ENCODE data around the gene PLXNA4.
"Not testable (repeated sequence)": the region's sequence is repeated elsewhere in the genome, so short reads cannot be mapped to it uniquely, and the experiment has no call there.

Gene PLXNA4

DNA sequence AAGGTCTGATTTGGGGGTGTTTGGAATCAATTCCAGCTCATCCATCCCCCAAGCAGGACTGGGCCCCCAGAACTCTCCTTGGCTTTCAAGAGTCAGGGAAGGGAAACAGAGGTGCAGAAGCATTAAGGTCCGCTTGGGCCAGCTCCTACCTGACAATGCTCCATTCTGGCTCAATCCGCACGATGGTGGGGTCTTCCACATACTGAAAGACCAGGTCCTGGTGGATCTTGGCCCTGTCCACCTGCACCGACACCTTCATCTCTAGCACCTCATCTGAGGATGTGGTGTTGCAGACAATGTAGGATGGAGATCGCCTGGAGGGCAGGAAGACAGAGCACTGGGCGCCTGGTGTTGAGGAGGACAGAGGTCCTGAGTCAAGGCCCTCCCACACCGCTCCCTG, 391.1 kb downstream of the PLXNA4 start:
- no peak for DNase-seq

DNA sequence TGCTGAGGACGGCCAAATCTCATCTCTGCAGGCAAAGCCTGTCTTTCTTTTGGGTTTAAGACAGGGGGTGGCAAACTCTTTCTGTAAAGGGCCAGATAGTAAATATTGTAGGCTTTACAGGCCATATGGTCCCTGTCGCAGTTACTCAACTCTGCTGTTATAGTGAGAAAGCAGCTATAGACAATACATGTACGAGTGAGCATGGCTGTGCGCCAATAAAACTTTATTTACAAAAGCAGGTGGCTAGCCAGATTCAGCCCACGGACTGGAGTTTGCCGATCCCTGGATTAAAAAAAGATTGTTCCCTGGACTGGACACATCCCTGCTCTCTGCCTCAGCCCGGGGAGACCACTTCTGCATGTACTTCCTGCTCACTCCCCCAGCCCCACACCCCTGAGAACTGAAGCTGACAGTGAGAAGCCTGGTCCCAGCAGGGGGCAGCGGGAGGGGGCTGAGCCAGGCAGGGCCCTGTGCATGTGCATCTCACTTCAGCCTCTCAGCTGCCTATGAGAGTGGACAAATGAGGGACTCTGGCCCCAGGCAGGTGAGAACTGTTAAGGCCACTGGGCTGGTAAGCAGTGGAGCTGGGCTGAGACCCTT, 392.4 kb downstream of the PLXNA4 start:
- DNase-seq: peak; percentile 4

DNA sequence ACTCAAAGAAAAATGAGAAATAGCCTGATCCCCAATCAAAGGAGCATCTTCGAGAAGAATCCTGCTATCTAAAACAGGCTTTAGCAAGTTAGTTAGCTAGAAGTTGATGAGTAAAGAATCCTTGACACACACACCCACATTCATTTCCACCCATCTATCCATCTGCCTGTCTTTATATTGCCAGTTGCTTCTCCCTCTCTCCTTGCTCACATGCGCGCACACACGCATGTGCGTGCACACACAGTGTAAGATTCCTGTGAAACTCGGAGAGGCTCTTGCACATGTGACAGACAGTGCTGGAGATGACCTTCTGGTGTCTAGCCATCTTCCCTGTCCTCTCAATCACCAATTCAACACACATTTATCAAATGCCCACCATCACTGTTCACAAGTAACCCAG, 393.3 kb downstream of the PLXNA4 start:
- no peak for DNase-seq

DNA sequence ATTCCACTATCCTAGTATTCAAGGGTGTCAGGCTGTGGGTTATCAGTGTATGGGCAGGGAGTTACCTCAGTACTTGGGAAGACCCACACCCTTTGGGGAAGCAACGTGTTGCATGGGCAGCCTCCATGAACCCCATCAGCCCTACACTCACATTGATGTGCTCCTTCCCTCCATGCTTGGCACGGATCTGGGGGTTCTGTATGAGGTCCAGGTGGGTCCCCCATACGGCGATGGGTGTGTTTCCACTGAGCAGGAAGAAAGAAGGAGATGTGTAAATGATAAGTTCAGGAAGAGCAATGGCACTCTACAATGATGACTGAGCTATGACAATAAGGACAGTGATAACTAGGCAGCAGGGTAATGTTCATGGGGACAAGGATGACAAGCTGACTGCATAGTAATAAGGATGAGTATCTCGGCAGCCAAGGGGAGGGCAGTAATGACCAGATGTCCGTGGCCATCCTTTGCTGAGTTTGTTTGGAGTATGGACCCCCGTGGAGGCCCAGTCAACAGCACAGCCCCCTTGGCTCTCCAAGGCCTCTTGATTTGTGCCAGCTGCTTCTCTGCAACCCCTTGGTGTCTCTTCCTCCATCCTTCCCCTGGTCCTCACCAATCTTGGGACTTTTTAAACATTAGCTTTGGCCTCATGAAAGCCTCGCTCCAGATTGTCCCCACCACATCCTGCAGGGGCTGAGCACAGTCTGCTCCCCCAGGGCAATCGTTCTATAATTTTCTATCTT, 394.2 kb downstream of the PLXNA4 start:
- no peak for DNase-seq

DNA sequence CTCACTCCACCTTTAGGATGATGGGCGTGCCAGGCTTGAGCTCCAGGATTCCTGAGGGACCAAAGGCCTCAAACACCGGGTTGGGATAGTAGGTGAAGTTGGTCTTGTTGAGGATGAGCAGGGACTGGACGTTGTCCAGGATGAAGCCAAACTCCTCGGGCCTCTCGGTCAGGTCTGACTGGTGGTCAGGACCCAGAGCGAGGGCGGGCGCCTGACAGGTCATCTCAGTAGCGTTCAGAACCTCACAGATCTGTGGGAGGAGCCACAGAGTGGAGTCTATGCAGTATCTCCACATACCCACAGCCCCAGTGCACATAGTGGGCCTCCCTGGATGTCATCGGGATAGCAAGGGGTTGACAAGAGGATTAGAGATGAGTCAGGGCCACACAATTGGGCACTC, 394.9 kb downstream of the PLXNA4 start:
- DNase-seq: no peak

DNA sequence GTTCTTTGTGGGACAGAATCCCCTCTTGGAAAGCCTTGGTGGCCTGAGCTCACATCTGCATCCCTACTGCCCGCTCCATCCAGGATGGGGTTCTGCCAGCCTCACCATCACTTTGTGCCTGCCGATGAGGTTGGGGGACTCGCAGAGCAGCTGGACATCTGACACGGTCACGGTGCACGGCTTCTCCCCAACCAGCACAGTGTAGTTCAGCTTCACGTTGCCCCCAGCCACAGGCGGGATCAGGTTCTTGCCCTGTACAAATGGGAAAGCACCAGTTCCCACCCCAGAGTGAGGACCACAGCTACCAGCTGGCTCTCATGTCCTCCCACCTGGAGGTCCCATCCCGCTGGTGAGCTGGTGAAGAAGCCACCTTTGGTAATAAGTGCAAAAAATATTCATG, 395.8 kb downstream of the PLXNA4 start:
- DNase-seq: no peak

DNA sequence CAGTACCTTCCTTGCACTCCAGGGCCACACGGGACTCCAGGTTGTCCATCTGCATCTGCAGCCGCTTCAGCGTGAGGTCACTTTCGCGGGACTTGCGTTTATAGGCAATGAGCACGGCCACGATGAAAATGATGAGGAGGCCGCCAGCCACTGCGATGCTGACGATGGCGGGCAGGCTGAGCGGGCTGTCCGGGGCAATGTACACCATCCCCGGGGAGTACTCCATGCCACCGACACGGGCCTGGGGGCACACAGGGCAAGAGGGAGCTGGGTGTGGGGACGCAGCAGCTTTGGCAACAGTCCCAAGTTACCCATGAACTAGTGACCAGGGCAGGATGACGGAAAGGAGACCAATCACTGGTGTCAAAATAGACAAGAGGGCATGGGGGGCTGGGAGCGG, 396.6 kb downstream of the PLXNA4 start:
- DNase-seq: no peak

DNA sequence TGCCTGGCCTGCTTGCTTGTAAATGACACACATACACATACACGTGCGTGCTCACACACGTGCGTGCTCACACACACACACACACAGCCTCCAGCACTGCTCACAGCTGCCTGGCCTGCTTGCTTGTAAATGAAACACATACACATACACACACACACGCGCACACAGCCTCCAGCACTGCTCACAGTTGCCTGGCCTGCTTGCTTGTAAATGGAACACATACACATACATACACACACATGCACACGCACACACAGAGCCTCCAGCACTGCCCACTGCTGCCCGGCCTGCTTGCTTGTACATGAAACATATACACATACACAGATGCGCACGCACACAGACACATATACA, 397.2 kb downstream of the PLXNA4 start:
- no peak for DNase-seq

DNA sequence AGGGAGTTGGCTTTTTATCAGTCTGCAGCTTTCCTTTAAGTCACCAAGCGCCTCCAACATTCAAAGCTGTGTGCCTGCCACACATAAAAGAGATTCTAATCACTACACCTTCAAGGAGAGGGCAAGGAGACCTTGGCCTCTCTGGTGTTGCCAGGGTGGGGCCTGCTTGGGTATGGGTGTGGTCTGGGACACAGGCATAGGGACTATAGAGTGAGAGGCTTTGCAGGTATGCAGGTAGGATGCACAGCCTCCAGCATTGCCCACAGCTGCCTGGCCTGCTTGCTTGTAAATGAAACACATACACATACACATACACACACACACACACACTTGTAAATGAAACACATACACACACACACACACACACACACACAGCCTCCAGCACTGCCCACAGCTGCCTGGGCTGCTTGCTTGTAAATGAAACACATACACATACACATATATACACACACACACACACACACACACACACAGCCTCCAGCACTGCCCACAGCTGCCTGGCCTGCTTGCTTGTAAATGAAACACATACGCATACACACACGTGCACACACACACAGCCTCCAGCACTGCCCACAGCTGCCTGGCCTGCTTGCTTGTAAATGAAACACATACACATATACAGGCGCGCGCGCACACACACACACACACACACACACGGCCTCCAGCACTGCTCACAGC, 397.7 kb downstream of the PLXNA4 start:
- not testable (repeated sequence) for DNase-seq

DNA sequence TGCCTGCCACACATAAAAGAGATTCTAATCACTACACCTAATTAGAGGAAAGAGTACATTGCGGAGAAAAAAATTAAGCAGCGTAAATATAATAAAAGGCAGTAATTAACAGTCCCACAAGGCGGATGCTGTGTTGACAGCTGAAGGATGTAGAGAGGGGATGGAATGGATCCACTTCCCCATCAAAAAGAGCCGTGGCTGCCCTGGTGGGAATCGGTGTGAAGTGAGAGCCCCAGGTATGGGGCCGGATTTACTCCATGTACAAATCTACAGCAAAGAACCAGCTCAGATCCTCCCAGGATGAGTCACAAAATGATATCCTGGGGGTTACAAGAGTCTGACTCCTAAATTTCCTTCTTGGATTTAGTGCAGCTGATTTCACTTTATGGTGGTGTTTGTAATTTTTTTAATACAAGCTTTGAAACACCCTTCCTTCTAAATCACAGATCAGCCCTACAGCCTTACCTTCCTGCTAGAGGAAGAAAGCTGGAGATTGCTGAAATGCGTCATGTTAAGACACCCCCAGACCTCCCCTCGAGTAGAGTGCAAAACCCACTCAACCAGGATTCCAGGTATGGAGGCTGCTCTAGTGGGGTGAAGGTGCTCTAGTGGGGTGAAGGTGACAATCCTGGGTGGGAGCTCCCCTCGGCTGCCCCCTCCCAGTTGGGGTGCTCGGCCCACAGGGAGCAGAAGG, 398.4 kb downstream of the PLXNA4 start:
- DNase-seq: no peak

DNA sequence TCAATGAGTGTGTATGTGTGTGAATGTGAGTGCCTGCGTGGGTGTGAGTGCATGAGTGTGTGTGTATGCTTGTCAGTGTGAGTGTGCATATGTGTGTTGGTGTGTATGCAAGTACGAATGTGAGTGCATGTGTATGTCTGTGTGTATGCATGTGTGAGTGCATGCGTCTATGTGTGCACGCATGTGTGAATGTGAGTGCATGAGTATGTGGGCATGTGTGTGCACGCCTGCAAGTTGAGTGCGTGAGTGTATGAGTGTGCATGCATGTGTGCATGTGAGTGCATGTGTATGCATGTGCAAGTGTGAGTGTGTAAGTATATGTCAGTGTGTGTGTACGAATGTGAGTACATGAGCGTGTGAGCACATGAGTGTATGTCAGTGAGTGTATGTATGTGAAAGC, 399.6 kb downstream of the PLXNA4 start:
- no peak for DNase-seq

DNA sequence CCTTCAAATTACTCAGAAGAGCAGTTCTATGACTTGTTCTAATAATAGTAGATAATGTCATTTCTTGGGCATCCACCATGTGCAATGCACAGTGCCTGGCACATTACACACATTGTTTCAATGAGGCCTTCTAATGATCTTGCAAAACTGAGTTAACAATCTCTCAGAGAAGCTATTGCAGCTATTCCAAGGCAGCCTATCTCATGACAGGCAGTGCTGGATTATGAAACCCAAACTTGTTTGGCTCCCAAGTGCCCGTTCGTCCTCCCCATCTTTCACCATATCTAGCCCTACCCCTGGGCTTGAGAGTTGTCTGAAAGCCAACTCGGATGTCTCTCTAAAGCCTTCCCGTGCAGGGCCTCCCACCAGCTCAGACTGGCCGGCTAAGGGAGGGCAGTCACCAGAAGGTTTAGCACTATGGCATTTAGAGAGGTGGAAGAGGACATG, 405.1 kb downstream of the PLXNA4 start:
- DNase-seq: no peak

DNA sequence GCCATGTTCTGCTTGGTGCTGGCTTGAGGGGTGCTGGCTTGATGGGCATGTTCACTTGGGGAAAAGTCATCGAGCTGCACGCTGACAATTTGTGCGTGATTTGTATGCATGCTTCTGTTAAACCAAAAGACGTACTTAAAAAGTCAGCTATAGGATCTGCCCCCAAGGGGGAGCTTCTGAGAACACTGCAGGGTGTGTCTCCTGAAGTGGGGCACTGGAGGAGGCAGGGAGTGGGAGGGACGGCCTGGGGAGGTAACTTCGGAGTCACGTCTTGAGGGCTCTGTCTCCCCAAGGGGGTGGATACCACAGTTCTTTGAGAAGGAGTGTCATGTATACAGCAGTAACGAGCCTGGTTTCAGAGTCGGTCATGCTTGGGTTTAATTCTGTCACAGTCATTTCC, 406.5 kb downstream of the PLXNA4 start:
- DNase-seq: no peak

DNA sequence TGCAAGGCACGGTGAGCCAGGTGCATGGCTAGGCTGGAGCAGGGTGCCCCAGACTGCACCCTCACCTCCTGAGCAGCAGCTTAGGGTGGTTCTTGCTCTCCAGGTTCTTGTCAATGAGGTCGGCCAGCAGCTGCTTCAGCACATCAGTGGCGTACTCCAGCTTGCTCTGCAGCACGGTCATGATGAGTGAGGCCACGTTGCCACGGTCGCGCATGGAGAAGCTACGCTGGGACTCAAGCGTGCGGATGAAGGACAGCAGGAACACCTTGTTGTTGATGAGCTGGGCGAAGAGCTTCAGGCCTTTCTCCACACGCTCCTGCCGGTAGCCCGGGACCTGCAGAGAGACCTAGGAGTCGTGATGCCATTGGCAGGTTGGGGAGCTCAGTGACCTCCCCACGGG, 408.0 kb downstream of the PLXNA4 start:
- no peak for DNase-seq

DNA sequence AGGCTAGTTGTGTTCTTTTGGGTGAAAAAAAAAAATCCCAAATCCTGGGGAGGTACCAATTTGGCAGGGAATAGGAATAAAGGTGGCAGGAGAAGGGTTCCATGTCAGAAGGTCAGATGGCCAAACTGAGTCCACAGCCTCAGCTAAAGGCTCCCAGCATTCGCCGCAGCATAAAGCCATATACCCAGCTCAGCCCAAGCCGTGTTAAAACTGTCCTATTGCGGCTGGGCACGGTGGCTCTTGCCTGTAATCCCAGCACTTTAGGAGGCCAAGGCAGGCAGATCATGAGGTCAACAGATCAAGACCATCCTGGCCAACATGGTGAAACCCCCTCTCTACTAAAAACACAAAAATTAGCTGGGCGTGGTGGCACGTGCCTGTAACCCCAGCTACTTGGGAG, 410.6 kb downstream of the PLXNA4 start:
- not testable (repeated sequence) for DNase-seq

DNA sequence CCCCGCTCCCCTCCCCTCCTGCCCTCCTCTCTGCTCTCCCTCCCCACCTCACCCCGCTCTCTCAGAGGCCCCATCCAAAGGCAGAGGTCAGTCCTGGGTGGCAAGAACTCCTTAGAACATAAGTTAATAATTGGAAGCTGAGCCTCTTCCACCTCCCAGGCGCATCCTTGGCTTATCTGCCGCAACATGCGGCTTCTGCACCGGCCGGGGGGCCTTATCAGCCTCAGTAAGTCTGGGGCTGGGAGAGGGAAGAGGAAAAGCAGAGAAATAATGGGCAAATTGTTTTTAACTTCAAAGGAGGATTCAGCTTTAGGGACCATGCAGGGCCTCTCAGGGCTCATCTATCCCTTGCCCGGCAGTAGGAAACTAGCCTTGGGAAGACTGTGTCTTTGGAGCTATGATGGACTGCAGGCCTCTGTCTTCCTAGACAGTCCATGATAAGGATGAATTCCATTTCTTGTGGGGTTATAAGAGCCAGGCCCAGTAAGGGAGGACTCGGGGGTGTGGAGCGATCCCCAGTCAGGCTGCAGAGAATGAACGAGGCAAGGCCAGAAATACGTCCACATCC, 411.6 kb downstream of the PLXNA4 start:
- no peak for DNase-seq

DNA sequence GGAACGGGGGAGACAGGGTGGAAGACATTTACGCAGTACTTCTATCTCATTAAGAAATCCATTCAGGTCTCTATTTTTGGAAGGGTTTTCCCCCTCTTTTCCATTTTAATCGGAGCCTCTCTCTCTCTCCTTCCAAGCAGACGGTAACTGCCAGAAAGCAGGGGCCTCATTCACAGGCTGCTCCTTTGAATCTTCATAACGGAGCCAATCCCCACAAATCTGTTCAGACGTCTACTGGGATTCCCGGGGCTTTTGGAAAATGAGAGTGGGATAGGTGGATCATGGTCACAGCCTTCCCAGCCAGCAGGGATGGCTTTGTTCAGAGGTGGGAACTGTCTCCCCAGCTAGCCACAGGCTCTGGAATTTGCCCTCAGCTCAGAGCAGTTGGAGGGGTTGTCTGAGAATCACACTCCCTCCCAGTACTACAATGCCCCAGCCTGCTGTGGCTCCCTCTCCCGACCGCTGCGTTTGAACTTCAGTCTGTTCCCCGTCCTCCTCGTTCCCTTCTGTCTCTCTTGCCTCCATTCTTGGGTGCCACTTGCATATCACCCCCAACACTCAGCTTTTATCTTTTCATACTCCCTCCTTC, 413.6 kb downstream of the PLXNA4 start:
- DNase-seq: no peak

DNA sequence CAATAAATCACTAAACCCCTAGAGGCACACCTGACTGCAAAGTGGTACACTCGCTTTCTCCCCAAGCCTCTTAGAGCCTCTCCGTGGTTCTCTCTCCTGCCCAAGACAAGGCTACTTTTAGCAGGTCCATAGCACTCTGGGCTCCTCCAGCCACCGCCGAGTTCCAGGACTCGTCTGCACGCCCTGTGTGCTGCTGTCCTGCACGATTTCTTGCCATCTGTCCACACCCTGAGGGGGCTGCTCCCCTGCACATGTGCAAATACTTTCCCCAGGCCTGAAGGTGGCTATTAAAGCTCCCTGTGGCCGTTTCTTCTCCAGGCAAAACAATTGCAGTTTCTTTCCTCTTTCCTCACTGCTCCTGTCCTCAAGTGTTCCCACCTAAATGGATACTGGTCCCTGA, 414.3 kb downstream of the PLXNA4 start:
- DNase-seq: no peak

DNA sequence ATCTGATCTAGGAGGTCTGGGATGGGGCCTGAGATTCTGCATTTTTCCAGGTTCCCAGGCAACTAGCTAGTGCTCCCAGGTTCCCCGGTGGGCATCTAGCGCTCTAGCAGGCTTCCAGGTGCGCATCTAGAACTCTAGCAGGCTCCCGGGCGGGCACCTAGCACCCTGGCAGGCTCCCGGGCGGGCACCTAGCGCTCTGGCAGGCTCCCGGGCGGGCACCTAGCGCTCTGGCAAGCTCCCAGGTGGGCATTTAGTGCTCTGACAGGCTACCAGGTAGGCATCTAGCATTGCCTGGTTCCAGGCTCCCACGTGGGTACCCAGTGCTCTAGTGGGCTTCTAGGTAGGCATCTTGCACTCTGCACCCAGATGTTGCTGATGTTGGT, 414.7 kb downstream of the PLXNA4 start:
- no peak for DNase-seq

DNA sequence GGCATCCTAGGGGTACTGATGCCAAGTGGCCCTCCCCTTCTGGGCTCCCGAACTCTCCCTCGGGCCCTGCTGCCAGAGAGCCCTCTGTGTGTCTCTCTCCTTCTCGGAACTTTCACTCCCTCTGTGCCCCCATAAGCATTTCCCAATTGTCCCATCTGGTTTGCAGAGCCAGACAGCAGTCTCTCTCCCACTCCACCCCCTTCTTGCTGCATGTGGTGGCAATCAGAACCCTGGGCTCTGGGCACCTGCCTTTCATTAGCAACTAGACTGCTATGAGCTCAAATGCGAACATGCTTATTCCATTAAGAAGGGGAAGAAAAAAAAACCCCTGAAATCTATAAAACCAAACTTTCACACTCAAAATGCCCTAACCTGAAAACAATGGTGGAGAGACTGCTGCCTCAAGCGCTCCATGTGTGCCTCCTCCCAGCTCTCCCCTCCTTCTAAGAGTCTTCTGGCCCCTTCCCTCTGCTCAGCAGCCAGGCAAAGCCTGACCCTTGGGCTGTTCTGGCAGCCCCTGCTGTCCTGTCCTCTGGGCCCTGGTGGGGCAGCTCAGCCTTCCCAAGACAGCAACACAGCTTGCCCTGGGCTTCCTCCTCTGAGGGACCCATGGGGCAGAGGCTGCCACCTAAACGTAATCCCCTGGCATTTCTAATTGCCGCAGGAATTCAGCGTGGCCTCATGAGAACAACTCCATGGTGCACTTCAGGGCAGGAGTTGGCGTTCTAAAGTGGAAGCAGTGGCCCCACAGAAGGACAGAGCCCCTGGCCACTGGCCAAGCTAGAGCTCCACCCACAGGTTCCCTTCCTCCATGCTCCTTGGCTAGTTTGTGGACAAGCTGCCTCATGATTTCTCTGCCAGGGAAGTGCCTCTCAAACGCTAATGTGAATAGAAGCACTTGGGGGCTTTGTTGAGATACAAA, 415.4 kb downstream of the PLXNA4 start:
- no peak for DNase-seq

DNA sequence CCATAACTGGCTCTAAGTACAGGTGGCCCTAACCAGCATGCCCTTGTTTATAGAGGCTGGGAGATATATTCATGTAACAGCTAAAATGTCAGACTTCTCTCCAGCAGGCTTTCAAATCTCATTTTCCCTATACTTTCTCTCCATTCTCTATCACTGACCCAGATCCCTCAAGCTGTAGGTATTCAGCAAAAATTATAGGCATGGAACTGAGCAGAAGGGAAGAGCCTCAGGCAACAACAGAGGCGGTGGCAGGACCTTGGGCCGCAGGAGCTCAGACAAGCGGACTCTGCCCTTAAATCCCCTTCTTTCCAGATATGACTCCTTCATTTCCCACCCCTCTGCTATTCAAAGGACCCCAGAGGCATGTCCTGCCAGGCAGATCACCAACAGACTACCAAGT, 417.4 kb downstream of the PLXNA4 start:
- DNase-seq: no peak

DNA sequence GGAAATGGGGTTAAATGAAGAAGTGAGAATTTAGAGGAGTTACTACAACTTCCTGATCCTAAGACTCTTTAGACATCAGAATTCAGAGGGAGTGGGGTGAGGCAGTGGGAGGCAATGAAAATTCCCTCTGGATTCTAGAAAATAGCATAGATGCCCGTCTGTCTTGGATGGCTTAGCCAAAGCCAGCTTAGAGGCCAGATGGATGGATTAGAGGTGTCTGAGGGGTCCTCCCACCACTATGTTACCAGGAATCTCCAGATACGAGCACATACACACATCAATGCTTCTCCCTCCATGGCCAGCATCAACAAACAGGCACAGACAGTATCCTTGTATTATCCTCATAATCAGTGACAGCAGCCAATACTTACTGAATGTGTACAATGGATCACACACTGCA, 418.1 kb downstream of the PLXNA4 start:
- no peak for DNase-seq

Data from NCI-H1092 treated with DMSO at 0.1 percent for 48 hours (cell line).